Ecto neural progenitor cell (in vitro differentiated cells): ENCODE data around the gene ELP5.

ENCODE experiments used
- DNase-seq: peaks from one replicate; pipeline ENCODE4 v3.0.0-alpha.2; 2018; ENCODE audit warnings: low spot score

The ELP5 gene, protein sequence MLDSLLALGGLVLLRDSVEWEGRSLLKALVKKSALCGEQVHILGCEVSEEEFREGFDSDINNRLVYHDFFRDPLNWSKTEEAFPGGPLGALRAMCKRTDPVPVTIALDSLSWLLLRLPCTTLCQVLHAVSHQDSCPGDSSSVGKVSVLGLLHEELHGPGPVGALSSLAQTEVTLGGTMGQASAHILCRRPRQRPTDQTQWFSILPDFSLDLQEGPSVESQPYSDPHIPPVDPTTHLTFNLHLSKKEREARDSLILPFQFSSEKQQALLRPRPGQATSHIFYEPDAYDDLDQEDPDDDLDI

DNA sequence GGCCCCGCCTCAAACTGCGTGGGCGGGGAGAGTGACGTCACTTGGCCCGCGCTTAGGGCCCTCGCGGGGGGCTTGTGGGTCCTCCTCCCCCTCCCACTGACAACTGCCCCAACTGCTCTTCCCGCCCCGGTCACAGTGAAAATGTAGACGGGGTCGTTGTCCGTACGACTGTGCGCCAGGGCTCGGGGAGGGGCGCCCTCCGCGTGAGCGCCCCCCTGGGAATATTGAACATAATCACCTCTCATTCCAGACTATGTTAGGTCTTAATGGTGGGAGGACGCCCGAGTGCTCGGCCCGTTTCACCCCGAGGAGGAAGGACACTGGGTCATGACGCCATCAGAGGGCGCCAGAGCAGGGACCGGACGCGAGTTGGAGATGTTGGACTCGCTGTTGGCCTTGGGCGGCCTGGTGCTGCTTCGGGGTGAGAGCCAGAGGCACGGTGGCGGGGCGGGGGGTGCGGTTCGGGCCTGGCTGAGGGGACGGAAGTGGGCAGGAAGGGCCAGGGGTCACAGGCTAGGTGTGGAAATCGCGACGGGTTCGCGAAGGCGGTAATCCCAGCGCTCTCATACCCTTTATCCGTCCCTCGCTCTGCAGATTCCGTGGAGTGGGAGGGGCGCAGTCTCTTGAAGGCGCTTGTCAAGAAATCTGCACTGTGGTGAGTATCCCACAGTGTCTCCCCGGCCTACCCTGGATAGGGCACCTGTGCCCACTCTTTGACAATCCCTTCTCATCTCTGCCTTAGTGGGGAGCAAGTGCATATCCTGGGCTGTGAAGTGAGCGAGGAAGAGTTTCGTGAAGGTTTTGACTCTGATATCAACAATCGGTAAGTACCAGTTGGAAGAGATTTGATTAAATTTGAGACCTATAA lies at the start of gene ELP5:
TSS of gene ELP5 (plus strand) at position 40 of the 868 bp plus-strand sequence. CDS start at position 376, 336 bp downstream.
- DNase-seq, result peak; percentile 99

DNA sequence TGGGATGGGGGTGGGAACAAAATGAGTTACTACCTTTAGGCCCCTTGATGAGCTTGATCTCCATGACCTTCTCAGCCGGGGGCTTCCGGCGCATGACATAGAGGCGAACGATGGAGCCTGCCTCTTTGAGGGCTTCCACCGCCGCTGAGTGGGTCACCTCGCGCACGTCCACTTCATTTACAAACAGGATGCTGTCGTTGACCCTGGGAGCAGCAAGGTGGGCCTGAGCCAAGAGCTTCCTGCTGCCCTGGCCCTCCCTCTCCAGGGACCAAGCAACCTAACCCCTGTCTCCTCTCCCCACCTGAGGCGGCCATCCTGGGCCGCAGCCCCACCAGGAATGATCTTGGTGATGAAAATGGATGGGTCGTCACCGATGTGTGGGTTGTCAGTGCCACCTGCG lies 48.6 kb upstream of the ELP5 start:
- DNase-seq, result no peak

DNA sequence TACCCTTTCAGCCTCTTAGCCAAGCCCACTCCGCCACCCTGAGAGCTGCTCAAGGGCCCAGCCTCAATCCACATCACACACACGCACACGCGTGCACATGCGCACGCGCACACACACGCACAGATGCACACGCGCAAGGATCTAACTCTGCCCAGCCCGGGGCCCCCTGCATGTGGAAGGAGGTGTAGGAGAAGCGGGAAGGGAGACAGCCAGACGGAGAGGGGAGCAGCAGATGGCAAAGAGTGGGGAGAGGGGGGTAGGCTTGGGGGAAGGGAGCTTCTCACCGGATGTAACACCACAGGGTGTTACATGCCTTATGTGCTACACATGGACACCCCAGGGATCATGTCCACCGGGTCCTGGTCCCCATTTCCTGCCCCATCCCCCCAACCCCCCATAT lies 47.7 kb upstream of the ELP5 start:
- no peak for DNase-seq

DNA sequence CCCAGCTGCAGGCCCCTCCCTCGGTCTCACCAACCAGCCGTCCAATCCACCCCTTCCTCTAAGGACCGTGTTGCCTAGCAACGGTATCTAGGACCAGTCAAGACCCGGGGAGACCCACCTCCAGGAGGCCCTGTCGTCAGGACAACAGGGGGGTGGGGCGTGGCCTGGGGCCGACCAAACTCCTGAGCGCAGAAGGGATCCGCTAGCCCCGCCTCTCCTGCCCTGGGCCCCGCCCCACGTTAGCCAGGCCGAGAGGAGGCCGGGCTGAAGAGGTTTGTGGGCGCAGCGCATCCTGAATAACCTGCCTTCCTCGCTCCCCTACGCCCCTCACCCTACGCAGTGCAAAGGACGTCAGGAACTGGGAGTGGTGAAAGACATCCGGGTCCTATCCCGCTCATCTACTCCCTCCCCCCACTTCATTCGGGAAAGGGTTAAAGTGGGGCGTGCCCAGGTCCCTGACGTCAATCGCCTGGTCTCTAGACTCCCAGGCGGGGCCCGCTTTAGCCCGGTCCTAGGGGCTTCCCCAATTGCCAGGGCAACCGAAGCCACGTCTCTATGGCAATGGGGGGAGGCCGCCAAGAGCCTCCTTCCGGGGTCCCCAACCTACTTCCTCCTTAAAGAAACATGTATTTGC lies 47.1 kb upstream of the ELP5 start:
- DNase-seq, result peak; percentile 99

DNA sequence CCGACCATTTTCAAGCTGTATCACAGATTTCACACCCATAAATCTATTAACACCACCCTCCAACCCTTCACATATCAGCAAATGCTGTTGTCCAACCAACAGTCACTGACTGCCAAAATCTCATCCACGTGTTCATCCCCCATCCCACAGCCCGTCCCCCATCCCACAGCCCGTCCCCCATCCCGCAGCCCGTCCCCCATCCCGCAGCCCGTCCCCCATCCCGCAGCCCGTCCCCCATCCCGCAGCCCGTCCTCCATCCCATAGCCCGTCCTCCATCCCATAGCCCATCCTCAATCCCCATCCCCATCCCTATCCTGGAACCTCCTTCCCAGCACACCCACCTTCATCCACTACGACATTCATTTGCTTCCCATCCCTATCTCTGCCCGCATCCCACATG lies 46.5 kb upstream of the ELP5 start:
- no peak for DNase-seq

DNA sequence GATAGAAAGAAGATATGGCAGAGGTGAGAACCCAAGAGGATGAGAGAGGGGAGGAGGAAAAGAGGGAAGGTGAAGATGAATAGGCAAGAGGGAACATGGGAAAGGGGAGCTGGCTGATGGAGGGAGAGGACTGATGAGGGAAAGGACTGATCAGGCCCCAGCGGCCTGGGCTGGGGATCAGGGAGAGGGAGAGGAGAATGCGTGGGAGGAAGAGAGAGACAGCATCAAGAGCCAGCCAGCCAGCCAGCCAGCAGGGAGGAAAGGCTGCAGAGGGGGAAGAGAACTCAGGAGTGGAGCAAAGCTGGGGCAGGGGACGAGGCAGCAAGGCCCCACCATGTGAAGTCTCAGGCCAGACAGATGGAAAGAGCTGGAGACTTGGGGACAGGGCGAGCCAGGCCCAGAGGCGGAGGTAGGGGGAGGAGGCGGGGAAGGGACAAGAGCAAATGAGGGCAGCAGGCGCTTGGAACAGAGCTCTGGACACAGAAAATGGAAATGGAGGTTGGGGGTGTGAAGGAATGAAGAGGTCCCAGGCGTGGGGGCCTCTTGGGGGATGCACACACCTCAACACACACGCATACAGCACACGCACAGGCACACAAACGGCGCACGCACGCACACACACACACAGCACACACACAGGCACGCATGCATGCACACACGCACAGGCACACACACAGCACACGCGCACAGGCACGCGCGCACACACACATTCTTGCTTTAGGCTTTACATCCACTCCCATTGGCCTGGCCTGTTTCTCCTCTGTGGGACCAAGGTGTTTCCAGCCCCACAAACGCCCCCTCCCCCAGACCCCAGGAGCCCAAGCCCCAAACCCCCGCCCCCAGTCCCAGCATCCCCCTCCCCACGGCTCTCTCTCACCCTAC lies 44.7 kb upstream of the ELP5 start:
- no peak for DNase-seq

DNA sequence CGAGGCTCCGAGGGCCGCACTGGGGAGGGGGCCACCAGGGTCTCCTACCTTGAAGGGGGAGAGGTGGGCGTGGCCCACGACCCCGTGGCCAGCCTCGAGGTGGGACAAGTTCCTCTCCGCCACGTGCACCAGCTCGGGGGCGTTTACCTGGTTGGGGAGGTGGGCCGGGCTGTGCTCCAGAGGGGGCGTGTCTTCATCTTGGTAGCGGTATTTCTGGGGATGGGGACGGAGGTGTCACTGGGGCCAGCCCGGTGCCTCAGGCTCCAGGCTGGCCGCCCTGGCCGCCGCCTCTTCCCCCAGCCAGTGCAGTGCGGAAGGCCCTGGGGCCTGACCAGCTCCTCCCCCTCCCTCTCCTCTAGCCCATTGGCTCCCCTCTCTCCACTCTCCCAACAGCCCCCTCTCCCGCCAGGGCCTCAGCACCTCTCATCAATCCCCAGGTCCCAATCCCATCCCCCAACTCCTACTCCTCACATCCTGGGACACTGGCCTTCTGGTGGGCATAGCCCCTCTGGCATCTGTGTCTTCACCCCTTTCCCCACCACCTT lies 43.9 kb upstream of the ELP5 start:
- peak; percentile 82 for DNase-seq

DNA sequence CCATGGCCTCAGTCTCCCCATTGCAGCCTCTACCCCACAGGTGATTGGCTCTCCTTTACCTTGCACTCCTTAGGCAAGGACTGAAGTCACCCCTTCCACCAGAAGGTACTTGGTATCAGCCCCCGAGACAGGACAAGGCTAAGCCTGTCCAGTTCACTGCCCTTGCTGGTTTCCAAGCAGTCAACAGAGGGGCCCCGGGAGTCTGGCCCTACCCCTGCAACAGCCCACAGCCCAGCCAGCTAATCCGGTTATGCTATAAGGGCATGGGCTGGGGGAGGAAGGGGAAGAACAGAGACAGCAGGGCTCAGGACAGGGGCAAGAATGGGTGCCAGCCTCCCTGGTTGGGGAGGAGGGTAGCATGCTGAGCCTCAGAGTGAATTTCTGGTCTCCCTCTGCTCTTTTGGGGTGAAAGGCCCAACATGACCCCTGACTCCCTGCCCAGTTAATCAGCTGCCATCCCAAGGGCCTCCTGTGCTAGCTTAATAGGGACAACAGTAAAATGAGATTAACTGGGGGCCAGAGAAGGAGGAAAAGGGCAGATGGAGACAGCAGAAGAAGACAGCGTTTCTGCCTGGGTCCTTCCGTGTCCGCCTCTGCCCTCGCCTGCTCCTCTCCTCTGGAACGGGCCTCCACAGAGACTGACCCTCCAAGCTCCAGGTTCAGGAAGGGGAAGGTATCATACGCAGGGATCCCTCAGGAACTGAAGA lies 43.1 kb upstream of the ELP5 start:
- peak; percentile 76 for DNase-seq

DNA sequence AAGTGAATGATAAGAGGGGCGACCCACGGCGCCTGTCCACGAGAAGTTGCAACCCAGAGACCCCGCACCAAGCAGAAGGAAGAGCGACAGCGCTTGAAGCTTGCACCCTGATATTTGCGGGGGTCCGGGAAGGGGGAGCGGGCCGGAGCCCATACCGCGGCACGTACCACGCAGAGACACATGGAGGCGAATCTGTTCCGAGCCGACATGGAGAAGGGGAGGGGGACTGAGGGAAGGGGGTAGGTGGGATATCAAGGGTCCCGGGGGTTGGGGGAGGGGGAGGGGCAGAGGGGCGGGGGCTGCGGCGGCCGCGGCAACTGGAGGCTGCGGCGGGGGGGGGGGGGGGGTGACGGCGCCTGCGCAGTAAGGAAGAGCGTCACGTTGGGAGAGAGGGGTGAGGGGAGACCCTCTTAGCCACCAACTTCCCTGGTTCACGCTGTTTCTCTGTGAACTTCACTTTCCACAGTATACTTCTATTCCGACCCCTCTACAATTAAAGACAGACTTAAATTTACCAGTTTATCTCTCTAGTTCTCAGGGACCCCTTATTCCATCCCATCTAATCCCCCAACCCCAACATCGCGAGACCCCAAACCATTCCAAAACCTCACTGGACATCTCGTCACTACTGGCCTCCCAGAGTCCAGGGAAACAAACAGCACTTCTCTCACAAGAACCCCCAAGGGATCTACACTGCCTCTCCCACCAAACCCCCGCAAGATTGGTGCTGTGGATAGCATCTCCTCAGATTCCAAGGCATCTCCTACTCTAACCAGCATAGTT lies 40.3 kb upstream of the ELP5 start:
- DNase-seq, result peak; percentile 74

DNA sequence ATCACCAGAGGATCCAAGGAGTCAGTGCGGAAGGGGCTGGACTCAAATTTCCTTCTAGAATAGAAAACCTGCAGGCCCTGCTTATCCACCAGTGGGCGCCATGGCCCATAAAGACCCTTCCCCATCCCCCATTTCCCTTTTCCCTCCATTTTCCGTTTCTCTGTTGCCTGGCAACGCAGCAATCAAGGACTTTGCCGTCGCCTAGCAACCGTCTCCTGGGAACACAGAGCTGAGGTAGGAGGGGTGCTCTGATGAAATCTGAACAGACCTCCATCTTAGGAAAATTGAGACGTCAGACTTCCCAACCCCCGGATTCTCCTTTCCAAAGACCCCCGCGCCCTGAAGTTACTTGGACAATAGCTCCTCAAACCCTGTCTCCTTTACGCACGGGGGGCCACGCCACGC lies 38.1 kb upstream of the ELP5 start:
- DNase-seq, result peak; percentile 99

DNA sequence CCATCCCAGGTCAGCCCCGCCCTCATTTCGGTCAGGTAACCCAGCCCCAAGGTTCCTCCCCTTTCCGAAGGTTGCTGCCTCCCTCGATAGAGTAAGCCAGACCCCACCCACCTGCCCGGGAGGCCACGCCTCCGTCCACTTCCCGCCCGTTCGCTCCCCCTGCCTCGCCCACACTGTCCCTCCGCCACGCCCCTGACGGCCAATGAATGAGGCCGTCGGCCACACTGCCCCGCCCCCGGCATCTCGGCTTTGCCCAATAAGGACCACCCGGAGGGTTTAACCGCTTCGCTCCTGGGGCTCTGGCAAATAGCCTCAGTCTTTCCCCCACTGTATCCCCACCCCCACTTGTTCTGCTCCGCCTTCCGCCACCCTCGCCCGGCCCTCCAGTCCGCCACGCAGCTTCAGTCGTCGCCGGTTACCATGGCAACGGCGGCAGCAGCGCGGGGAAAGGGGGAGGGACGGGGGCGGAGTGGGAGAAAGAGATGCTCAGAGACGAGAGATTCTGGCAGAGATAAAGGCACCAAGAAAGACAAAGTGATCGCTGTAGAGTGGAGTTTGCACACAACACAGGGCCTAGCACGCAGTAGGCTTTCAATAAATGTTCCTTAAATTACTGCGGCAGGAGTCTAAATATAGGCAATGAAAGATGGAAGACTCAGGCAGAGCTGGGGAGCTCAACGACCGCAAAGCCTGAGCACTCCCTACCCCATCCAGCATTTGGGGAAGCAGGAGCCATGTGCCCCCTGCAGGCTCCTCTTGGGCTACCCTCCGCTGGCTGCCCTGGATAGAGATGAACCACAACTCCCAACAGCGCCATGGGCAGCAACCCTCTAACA lies 37.5 kb upstream of the ELP5 start:
- DNase-seq, result peak; percentile 100

DNA sequence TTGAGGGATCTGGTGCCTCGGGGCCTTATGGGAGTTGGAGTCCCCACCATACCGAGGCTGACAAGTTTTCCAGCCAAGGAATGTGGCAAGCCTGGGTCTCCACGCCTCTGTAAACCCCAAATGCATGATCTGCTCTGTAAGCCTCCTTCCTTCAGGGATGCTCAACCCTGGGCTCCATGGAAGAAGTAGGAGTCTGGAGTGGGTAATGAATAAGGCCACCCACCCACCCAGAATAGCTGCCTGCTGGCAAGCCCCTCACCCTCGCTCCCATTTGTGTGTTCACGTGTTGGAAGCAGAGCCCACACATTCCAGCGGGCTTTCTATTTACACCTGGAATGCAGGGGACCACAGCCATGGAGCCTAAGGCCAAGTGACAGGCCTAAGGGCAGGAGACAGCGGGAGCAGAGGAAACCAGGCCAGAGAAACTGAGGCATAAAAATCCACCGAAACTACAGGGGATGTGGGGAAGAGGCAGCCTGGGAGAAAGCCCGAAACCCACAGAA lies 36.8 kb upstream of the ELP5 start:
- no peak for DNase-seq

DNA sequence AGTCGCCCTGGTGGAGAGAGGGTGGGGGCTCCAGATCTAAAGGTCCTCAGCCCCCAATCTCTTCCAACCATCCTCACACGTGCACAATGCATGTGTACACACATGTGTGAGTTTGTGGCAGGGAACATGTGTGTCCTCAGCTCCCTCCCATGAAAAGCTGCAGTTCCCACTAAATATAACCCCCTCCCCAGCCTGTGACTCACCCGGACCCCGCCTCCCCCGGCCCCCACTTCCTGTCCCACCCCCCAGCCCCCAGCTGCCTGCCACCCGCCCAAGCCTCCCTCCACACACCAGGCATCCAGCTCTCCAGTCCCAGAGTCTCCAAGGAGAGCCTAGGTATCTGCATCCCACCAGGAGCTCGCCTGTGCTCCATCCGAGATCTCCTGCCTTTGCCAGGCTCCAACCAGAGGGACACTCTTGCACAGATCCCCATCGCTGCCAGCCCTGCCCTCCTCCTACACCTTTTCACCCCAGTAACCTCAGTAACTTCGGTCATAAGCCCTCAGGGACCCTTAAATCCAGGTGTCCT lies 36.3 kb upstream of the ELP5 start:
- DNase-seq, result no peak

DNA sequence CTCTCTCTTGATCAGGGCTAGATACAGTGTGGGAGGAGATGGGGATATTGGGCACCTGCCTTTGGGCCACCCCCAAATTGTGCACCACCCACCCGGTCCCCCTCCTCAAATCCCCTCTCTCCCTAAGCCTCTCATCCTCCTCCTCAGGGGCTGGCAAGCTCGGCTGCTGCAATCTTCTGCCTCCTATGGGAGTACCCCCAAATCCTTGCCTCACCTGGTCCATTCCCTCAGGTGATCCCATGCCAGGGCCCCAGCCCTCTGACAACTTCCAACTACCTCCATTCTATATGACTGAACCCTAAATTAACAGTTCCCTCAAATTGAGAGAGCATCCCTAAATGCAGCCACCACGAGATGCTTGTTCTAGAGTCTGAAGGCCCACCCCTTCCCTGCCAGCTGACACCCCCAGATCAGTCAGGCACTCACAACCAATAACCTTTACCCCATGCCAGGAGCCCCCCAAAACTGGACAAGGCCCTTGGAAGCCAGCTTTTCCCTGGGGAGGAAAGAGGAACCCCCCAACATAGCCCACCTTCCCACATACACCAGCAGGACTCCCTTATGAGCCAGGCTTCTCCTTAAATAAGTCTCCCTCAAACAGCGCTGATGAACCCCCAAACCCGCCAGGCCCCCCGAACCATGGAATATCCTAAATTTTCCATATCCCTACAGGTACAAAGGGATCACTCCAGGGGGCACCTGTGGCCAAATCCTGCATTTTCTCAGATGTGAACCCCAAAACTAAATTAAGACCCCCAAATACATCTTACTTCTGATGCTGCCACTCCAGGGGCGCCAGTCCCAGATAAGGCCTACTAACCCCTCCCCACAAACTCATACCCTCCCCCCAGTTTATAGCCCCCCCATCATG lies 35.5 kb upstream of the ELP5 start:
- DNase-seq, result no peak

DNA sequence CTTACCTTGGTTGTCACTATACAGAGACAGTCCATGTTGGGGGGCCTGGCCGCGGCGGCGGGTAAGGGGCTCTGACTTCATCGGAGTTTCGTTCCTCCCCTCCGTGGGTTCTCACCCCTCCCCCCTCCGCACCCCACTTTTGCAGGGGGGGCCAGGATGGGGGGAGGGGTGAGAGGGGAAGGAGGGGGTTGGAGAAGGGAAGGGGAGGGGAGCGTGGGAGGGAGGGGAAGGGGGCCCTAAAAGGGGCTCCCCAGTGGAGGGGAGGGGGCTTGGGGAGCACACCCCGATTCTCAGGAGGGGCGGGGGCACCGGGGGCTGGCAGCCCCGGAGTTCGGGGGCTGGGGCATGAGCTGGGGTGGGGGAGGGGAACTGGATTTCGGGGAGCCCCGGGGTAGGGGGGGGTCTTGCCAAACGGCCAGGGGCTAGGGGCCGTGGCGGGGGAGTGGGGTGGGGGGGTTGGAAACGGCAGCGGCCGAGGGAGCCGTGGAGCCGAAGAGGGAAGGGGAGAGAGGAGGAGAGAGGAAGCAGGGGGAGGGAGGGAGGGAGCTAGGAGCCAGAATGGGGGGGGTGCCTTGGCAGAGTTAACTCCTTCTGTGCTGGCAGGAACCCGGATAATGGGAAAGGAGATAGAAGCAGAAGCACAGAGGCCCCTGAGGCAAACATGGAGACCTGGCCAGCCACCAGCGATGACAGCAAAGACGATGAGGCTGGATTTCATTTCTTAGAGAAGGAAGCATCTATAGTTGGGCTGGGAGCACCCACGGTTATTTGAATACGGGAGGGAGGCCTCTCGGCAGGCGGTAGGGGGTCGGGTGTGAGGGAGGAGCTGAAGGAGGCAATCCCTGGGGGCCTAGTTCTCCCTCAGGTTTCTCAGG lies 34.7 kb upstream of the ELP5 start:
- peak; percentile 80 for DNase-seq

DNA sequence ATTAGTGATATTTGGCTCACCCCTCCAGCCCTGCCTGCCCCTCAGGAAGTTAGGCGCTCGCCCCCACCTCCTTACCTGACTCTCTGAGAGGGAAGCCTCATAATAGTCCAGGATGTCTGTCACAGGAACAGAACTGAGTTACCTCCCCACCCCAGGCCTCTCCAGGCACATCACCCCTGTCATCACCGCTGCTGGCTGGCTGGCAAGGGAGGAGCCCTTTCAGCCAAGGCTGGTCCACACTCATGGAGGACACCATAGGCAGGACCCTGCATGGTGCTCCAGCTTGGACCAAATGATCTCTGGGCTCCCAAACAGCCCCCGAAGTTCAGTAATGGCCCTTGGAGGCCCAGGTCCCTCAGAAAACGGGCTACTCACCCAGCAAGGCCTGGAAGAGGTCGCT lies 33.8 kb upstream of the ELP5 start:
- DNase-seq, result no peak

DNA sequence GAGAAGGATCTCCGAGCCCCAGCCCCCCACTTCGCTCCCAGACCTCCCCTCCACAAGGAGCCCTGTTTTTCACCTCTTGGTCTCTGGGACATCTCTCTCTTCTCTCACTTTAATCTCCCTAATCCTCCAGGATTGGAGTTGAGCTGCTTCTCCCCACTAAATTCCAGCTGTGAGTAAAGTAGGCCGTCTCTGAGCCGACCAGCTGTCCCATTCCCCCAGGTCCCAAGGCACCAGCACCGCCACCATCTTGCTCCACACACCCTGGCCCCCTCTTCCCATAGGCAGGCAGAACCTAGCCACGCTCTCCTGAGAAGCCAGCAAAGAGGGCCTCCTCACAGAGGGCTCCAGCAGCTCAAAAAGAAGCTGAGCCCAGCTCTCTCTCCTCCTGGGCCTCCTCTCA lies 33.3 kb upstream of the ELP5 start:
- DNase-seq, result no peak
